HT1080 (cell line): ENCODE measurements around the gene NUP58. TPM values are rescaled to one million over a fixed set of nuclear protein-coding genes. Genes with fewer than 3 reads are reported as not detected.

ENCODE experiments used
- DNase-seq: peaks from one replicate; pipeline ENCODE4 v3.0.0-alpha.2; 2015; ENCODE audit warnings: low read depth
- polyA plus RNA-seq, 2 experiments: library from polyadenylated mRNA; depleted of rRNA; stranded (reverse); fragments of >200 nt; gene quantifications; 2 replicates each; pipeline ENCODE4 v1.2.3, GENCODE V29; 2015
- total RNA-seq: library from RNA; depleted of rRNA; stranded (reverse); fragments of >200 nt; shearing (Covaris generic); gene quantifications from 2 replicates; pipeline ENCODE4 v1.2.3, GENCODE V29; 2014; rRNA removed

Gene NUP58
- 71.1 and 87.6 TPM in 2 replicates for total RNA-seq
- 59.8 and 72.8 TPM in 2 replicates for polyA plus RNA-seq (2015; cell fraction: cytosol; rRNA removed)
- polyA plus RNA-seq (2015; cell fraction: nucleus; rRNA removed) = 79.1 and 87.2 TPM in 2 replicates

GRCh38 chr13:25301347-25302113, at the start of gene NUP58:
Gene NUP58 (plus strand): TSS chr13:25301625. CDS start chr13:25301774, 149 bp downstream.
- DNase-seq = peak; percentile 93

GRCh38 chr13:25252225-25252624, 49.2 kb upstream of the NUP58 start:
- DNase-seq = no peak

GRCh38 chr13:25252752-25253151, 48.7 kb upstream of the NUP58 start:
- no peak for DNase-seq

GRCh38 chr13:25253702-25254101, 47.7 kb upstream of the NUP58 start:
- peak; percentile 34 for DNase-seq

- no peak for DNase-seq
These were observed 39.2 kb upstream of the NUP58 start for GRCh38 chr13:25262261-25262660.

- DNase-seq = no peak
These were observed 34.7 kb upstream of the NUP58 start for GRCh38 chr13:25266706-25267105.

- no peak for DNase-seq
These were observed 33.7 kb upstream of the NUP58 start for GRCh38 chr13:25267715-25268114.

- DNase-seq = no peak
These were observed 32.9 kb upstream of the NUP58 start for GRCh38 chr13:25268561-25268960.

GRCh38 chr13:25276748-25277147, 24.7 kb upstream of the NUP58 start:
- DNase-seq = peak; percentile 79

GRCh38 chr13:25280396-25280795, 21.0 kb upstream of the NUP58 start:
- no peak for DNase-seq

- no peak for DNase-seq
These were observed 20.1 kb upstream of the NUP58 start for GRCh38 chr13:25281193-25281934.

- DNase-seq = no peak
These were observed 19.5 kb upstream of the NUP58 start for GRCh38 chr13:25281935-25282332.

GRCh38 chr13:25286308-25286968, 15.0 kb upstream of the NUP58 start:
- peak; percentile 32 for DNase-seq

GRCh38 chr13:25286969-25287961, 14.2 kb upstream of the NUP58 start, which contains the start of gene MTMR6:
Gene MTMR6 (minus strand): TSS chr13:25287488. CDS start chr13:25287247, 241 bp downstream.
- DNase-seq = peak; percentile 87

- no peak for DNase-seq
These were observed 12.5 kb upstream of the NUP58 start for GRCh38 chr13:25288966-25289365.

- DNase-seq = no peak
These were observed 9.7 kb upstream of the NUP58 start for GRCh38 chr13:25291691-25292090.

GRCh38 chr13:25292301-25292700, 9.1 kb upstream of the NUP58 start:
- peak; percentile 51 for DNase-seq

- DNase-seq = peak; percentile 7
These were observed 6.2 kb upstream of the NUP58 start for GRCh38 chr13:25295228-25295627.

GRCh38 chr13:25295701-25296100, 5.7 kb upstream of the NUP58 start:
- DNase-seq = no peak

- DNase-seq = no peak
These were observed 521 bp upstream of the NUP58 start for GRCh38 chr13:25300861-25301346.
